ENCODE data around the gene UPF3A.
"Not testable (repeated sequence)": the region's sequence is repeated elsewhere in the genome, so short reads cannot be mapped to it uniquely, and the experiment has no call there.

Gene UPF3A

GRCh38 chr13:114281351-114282040, at the start of gene UPF3A:
TSS of gene UPF3A (plus strand) at chr13:114281601. CDS start at chr13:114281640, 39 bp downstream.
- peak; percentile 89 for DNase-seq

- no peak for DNase-seq
These were observed 49.5 kb upstream of the UPF3A start for GRCh38 chr13:114231886-114232285.

- no peak for DNase-seq
These were observed 47.1 kb upstream of the UPF3A start for GRCh38 chr13:114234266-114234644.

GRCh38 chr13:114234645-114235421, 46.6 kb upstream of the UPF3A start, which contains the start of gene CDC16:
TSS of gene CDC16 (plus strand) at chr13:114234897. CDS start at chr13:114235085, 188 bp downstream.
- peak; percentile 71 for DNase-seq

GRCh38 chr13:114235697-114236096, 45.7 kb upstream of the UPF3A start:
- no peak for DNase-seq

GRCh38 chr13:114236227-114236626, 45.2 kb upstream of the UPF3A start:
- no peak for DNase-seq

- DNase-seq, result no peak
These were observed 43.8 kb upstream of the UPF3A start for GRCh38 chr13:114237415-114238112.

- DNase-seq, result no peak
These were observed 39.5 kb upstream of the UPF3A start for GRCh38 chr13:114241918-114242317.

- DNase-seq, result no peak
These were observed 37.4 kb upstream of the UPF3A start for GRCh38 chr13:114243971-114244370.

- no peak for DNase-seq
These were observed 36.8 kb upstream of the UPF3A start for GRCh38 chr13:114244637-114245036.

GRCh38 chr13:114248011-114248410, 33.4 kb upstream of the UPF3A start:
- DNase-seq, result peak; percentile 73

GRCh38 chr13:114249077-114249476, 32.3 kb upstream of the UPF3A start:
- DNase-seq, result no peak

GRCh38 chr13:114251639-114252440, 29.6 kb upstream of the UPF3A start:
- not testable (repeated sequence) for DNase-seq

GRCh38 chr13:114256547-114256946, 24.9 kb upstream of the UPF3A start:
- DNase-seq, result no peak

- no peak for DNase-seq
These were observed 24.4 kb upstream of the UPF3A start for GRCh38 chr13:114257014-114257413.

GRCh38 chr13:114258589-114258988, 22.8 kb upstream of the UPF3A start:
- no peak for DNase-seq

- no peak for DNase-seq
These were observed 22.0 kb upstream of the UPF3A start for GRCh38 chr13:114259374-114259773.

GRCh38 chr13:114259974-114260373, 21.4 kb upstream of the UPF3A start:
- no peak for DNase-seq

- no peak for DNase-seq
These were observed 20.6 kb upstream of the UPF3A start for GRCh38 chr13:114260814-114261213.

GRCh38 chr13:114261328-114261965, 20.0 kb upstream of the UPF3A start:
- DNase-seq, result no peak

GRCh38 chr13:114263578-114263977, 17.8 kb upstream of the UPF3A start:
- DNase-seq, result no peak

GRCh38 chr13:114264313-114264712, 17.1 kb upstream of the UPF3A start:
- DNase-seq, result not testable (repeated sequence)

Data from kidney glomerular epithelial cell (primary cell).